Lung microvascular endothelial cell (primary cell): ENCODE measurements around the gene RNF148. TPM values are rescaled to one million over a fixed set of nuclear protein-coding genes. Genes with fewer than 3 reads are reported as not detected.
A peak's percentile ranks its signal among the peaks of the same experiment; 100 is the strongest.

Source experiments
- DNase-seq, 2 donors: peaks; one replicate each; pipeline versions ENCODE4 v3.0.0 to v3.0.0-alpha.2; 2010; ENCODE audit warnings: low read depth in 2 of 2
- total RNA-seq: library from RNA; depleted of rRNA; stranded (reverse); fragments of >200 nt; gene quantifications from 2 replicates; pipeline ENCODE4 v1.2.1, GENCODE V29; 2014

RNF148 gene, protein sequence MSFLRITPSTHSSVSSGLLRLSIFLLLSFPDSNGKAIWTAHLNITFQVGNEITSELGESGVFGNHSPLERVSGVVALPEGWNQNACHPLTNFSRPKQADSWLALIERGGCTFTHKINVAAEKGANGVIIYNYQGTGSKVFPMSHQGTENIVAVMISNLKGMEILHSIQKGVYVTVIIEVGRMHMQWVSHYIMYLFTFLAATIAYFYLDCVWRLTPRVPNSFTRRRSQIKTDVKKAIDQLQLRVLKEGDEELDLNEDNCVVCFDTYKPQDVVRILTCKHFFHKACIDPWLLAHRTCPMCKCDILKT
- total RNA-seq: 0.44 and 0.60 TPM in 2 replicates

DNA sequence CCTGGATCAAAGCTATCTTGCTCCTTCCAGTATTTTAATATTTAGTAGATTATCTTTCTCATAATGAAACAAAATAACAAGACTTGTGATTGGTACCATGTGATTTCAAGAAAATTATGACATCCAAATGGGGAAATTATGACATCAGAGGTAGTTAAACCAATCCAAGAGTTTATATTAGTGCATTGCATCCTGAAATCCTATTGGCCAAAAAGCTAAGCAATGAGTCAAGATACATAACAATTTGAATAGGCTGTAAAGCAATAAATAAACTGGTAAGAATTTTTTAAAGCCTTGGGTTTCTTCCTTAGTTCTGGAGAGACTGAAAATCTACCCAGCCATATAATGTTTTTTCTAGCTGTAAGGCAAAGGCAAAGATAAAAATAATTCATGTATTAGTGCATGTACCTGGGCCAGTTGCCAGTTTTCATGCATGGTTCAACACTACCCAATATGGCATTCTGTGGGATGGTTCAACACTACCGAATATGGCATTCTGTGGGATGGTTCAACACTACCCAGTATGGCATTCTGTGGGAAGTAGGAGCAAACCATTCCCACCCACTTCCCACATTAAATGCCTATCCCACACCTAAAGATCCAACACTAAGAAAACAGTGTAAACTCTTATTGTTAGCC lies at the start of gene RNF148:
Gene RNF148 (minus strand): TSS at position 51 of the 639 bp plus-strand sequence. CDS start 172 bp downstream, outside the sequence.
- no peak for DNase-seq

DNA sequence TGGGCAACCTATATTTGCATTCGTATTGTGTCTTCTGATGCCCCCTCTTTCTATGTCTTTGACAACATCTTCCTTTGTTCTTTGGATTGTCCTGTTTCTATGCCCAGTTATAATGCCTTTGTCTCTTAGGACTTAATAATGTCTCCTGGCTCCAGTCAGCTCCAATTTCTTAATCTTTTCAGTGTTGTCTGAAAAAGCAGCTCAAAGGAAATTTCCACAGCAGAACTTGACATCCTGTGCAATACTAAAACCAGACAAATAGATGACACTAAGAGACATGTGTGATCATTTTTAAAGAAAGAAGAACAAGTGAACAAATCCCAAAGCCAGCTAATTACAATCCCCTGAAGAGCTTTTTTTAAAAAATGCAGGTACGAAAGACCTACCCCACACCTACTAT lies 47.7 kb upstream of the RNF148 start:
- no peak for DNase-seq

DNA sequence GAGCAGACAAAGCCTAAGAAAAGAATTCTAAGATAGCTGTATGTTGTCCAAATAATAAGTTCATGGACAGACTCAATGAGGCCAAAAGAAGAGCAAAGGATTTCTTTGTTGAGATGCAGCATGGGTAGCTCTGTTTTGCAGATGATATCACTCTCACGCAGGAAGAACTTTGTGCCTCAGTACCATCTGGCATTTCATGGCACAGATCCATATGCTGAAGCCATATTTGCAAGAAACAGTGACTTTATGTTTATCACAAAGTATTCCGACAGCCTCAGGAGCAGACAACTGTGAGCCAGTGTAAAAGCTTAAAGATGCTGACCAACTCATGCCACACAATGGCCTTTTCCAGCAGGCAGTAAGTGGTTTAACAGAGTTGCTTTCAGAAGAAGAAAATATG lies 45.5 kb upstream of the RNF148 start:
- DNase-seq: no peak

DNA sequence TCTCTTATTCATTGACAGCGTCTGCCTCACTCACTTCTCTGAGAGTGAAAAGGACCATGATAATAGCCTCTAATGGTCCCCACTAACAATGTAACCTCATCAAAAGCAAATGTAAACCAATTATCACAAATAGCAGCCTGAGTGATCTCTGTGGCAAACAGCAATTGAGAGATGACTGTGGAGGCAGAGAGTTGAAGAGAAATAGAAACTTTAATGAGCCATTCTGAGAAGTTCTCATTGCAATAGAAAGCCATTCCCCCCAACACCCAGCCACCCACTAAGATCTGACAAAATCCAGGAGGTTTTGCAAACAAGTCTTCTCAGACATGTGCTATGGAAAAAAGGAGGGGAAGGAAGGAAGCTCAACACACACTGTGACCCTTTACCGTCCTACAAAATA lies 44.2 kb upstream of the RNF148 start:
- DNase-seq: peak in 1 of 2 donors; percentile 10

DNA sequence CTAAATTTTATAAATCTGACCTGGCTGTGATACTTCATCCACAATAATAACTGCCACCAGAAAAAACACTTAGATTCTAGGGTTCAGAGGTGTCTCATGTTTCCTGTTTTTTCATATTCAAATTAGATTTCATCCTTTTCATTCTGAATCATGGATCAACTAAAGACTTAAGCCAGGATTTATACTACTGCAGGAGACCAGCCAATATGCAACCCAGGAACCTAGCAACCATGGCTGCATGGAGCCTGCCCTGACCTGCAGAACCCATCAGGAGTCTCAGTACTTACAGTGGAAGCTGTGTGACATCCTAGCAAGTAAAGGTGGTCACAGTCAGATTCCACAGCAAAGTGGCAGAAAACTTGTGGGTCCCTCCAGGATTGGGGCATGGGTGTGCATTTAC lies 40.5 kb upstream of the RNF148 start:
- no peak for DNase-seq

DNA sequence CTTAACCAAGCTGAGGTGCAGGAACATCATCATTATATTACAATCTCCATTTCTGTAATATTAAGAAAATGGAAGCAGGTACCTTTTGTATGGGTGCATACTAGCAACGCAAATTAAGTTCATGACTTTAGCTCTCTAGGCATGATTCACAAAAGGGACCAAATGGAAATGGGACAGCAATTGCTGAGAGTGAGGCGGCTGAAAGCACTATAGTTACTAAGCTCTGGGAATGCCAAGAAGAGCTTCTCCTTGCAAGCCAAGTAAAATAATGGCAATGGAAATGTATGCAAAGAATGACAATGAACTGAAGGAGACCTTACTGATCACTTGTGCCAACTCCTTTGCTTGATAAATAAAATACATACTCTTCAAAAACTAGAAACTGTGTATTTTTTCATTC lies 36.2 kb upstream of the RNF148 start:
- no peak for DNase-seq

DNA sequence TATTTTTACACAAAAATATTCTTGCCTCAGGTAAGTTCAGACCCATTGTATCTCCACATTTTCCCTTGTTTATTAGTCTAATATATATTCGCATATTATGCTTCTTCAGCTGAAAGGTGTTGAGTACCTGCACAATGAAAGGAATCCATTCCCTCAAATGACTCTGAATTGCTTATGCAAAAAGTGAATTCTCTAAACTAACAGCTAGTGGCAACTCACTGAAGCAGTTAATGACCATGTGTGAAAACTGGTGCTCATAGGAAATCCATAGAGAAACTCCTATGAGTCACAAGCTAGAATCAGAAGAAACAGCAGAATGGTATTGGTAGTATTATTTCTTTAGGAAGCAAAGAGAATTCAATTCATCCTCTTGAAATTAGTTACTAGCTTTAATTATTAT lies 33.5 kb upstream of the RNF148 start:
- DNase-seq: peak in 1 of 2 donors; percentile 10

DNA sequence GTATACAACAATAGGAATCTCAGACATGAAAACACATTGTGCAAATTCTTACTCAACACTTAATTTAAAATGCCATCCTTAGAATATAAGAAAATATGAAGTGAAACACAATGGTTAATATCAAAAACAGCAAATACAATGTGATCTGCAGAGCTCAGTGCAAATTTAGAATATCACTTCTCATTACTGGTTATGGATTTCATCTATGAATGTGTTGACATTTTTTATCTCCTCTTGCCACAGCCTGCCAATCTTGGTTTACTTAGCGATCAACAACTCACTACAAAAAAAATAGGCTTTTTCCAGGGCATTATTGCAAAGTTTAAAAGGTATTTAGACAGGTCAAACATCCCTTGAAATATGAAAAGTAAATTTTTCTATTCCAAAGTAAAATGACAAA lies 25.0 kb upstream of the RNF148 start:
- no peak for DNase-seq

DNA sequence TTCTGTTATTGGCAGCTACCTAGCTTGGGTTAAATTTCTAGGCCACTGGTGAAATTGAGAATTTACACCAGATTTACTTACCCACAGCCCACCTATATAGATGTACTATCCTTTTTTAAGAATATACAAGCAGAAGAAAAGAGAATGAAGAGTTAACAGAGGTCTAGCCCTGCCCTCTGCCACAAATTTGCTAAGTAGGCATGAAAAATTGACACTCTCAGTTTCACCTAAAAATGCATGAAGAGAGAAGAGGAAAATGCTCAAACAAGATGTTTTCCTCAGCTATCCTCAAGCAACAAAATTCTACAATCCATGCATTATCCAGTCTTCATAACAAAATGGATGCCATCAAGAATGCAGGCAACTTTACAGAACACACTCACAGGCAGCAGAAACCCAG lies 24.6 kb upstream of the RNF148 start:
- DNase-seq: no peak

DNA sequence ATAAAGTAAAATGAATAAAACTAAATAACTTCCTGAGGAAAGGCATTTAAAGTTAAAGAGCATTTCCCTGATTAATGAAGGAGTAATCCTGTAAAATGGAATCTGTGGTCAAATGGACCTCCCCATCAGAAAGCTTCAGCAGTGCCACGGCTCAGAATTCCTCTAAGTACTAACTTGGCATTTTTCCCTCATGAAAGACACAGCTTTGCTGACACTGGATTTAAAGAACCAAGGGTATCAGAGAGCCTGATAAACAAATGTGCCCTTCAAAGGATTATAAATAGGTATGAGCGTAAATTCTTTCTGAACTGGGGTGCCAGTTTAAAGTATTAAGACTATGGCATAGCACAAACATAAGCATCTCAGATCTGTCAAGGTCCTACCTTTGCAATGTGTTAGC lies 24.2 kb upstream of the RNF148 start:
- no peak for DNase-seq

DNA sequence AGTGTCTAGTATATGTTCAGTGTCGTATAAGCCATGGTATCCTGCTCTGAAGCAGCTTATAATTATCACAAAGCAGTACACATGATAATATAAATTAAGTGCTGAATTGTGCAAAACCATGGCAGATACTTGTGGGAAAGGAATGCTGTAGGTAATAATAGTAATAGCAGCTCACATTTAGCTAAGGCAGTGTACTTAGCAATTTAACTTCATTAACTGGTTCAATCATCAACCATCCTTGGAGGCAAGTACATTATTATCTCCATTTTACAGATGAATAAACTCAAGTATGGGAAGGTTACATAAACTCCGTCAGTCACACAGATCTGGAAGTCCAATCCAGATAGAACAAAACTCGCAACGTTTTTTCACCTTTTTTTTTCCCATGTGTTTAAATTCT lies 21.6 kb upstream of the RNF148 start:
- no peak for DNase-seq

DNA sequence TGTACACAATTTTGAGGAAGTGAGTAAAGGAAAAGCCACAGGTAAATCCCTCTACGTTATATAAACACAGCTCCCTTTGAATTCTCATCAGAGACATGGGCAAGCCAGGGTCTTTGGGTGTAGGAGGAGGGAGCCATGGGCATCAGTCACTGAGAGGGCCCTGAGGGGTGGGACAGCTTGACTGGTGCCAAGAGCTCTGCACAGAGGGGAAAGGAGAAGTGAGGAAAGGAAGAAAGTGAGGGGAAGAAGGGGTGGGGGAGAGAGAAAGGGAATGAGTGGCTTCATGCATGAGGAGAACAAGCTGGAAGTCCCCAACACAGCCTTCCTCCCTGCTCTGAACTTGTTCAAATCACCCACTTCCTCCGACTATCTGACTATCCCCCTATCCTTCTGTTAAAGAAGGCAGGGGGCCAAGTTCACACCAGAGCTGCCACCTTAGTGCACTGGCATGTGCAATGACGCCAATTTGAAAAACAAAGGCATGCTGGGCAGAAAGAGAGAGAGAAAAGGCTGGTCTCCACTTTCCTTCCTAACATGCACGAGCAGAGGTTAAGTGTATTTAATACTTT lies 16.4 kb upstream of the RNF148 start:
- no peak for DNase-seq

DNA sequence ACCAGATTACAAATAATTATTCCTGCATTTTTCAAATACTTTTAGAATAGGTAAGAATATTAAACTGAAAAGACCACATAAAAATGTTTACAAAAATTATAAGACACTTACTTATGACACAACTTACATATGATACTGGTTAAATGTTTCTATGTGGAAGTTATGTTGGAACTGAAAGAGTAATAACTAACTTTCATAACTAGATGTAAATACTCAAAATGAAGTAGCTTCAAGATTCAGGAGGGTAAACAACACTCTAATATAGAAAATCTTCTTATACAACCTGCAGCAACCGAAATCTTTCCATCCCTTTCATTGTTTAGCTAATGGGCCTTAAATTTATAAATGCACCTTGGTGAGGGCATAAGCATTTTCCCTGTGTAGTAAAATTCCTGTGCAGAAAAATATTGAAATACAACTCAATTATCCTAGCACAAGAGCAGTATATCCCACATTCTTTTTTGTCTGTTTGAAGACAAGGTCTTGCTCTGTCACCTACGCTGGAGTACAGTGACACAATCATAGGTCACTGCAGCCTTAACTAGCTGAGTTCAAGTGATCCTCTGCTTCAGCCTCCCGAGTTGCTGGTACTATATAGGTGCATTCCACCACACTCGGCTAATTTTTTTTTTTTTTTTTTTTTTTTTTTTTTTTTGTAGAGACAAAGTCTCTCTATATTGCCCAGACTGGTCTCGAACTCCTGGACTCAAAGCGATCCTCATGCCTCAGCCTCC lies 14.8 kb upstream of the RNF148 start:
- DNase-seq: no peak

DNA sequence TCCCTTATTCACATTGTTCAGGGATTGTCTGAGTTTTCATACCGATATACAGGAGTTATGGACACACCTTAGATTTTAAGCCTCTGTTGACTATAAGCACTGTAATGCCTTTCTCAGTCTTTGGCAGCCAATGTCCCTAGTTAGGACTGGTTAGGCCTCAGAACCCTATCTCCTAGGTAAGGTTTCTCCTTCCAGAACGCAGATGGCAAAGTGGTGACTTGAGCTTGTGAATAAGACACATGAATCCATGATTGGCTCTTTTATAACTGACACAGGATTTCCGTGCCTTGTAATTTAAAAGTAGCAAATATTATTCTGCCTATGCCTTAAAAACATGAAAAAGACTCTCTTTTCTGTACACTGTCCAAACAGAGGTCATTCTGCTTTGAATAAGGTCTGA lies 12.5 kb upstream of the RNF148 start:
- no peak for DNase-seq

DNA sequence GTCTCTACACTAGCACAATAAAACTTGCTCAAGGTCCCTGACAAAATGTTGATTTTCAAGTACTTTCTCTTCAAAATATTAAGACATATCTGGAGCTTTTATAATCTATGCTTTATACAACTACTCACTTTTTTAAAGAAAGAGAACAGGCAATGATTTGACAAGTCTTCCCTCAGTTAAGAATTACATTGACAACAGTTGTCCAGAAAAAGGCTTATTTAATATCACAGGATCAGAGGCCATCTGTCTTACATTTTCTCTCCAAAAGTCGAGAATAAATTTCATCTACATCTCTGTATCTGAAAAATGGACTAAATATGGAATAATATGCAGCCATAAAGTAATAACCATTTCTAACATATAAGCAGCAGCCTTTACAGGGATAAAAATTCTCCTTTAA lies 8.2 kb upstream of the RNF148 start:
- no peak for DNase-seq

DNA sequence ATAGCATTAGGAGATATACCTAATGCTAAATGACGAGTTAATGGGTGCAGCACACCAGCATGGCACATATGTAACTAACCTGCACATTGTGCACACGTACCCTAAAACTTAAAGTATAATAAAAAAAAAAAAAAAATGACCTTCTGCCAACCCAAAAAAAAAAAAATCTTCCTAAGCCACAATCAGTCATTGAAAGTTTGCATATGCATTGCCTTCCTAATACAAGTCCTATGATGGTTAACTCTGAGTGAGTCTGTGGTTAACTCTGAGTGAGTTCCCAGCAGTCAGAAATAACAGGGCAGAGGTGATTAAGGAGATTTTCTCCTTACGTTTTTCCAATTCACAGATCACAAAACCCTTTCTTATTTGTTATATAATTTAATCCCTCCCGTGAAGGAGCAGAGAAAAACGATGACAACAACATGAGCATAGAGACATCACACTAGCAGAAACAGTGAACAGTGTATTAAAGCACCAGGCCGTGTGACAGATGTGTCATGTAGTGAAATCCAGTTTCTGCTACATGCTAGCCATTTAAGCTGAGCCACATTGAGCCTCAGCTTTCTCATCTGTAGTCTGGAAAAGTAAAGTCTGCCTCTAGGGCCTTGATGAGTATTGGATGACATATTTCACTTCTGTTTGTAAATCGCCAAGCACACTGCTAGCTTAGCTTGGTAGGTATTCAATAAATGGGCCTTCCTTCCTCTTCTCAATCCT lies 7.4 kb upstream of the RNF148 start:
- no peak for DNase-seq

DNA sequence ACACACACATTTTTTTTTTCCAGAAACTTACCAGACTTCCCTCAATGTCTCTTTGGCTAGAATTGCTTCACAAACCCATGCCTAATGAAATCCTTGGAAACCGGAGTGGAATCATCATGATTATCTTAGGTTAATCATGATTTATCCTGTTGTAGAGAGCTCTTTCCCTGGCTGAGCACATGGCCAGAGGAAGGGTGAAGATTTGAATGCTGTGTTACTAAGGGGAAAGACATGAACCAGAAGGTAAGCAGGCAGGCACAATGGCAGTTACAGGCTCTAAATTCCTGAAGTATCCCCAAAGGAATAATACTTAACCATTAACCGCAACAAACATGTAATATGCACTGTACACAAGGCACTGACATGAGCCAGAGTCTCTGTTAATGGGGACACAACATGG lies 4.1 kb upstream of the RNF148 start:
- no peak for DNase-seq

DNA sequence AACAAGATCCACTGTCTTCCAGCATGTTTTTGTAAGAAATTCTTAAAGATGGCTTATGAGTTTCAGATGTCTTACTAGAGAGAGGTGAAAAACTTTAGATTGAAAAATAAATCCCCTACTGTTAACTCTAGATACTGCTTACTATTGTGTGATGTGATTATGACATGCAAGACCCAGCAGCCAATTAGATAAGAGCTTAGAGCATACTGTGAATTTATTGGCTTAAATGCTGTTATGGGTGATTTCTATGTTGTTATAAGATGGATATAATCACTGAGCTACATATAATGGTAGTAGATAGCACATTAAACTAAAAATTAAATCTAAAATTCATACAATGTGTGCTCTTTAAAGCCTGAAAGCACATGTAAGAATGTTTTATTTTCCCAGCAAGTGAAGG lies 3.7 kb downstream of the RNF148 start, which contains the start of gene RNF133:
Gene RNF133 (minus strand): TSS at position 101 of the 400 bp plus-strand sequence. CDS start 199 bp downstream, outside the sequence.
- no peak for DNase-seq

DNA sequence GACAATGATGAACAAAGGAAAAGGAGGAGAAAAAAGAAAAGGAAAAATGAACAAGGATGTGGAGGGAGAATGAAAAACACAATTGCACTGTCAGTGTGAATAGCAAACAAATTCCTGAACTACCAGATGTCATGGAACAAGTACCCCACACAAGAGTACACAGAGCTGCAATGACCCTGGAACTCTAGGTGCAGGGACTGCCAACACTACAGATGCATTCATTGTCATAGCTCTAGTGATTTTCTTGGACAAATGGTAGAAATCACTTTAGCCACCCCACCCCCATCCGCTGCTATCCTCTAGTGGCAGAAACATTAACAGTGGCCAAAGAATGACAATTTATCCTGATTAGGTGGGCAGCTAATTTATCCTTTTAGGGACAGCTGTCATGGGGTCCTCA lies 6.9 kb downstream of the RNF148 start:
- DNase-seq: no peak

DNA sequence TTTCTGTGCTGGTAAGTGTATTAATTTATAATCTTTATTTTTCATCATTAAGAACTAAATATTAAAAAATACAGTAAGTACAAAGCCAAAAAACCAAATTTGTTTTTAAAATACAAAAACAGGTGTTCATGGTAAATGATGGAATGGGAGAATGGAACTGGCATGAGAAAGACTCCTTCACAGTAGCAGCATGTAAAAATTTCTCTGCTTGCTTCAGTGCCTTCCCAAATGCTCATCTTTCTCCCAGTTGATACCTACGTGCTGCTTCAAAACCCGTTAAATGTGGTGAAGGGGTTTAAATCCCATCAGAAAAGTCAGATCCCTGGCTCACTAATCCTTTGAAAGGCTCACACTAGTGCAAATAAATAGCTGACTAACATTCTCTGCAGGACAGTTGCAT lies 8.0 kb downstream of the RNF148 start:
- no peak for DNase-seq

DNA sequence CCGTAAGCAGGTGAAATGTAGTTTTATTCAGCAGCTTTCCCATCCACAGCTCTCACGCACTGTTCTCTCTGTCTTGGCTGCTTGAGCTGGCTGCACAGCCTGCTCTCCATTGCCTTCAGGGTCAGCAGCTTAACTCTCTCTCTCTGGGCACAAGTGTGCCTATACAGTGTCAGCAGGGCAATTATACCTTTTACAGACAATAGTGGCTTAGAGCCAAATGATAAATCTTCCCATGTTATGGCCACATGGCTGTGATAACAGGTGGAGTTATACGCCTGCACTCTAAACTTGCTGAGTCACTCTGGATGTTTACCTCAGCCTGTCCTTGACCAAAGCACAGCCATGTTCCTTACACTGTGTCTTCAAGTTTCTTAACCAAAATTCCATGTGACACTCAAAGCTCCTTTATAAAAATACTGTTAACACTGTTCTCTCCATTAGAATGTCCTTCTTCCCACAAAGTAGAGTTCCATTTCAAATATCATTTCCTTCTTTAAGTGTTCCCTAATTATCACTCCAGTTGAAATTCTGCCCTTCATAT lies 9.9 kb downstream of the RNF148 start:
- DNase-seq: peak in 1 of 2 donors; percentile 6
